Ishikawa (cell line): ENCODE results near the gene PIEZO2.

Experiments used
- FOXM1 ChIP-seq: IDR thresholded peaks from 2 replicates; pipeline ENCODE4 v1.6.1; 2012; ENCODE audit warnings: low read depth, borderline replicate concordance
- RAD21 ChIP-seq: IDR thresholded peaks from 2 replicates; pipeline ENCODE4 v1.6.1; 2012; ENCODE audit warnings: low read depth
- TAF1 ChIP-seq: IDR thresholded peaks from 2 replicates; pipeline ENCODE4 v1.6.1; 2012; ENCODE audit warnings: low read depth, mild to moderate bottlenecking
- ZBTB7A ChIP-seq: IDR thresholded peaks from 2 replicates; pipeline ENCODE4 v1.6.1; 2012; ENCODE audit warnings: low read depth
- TF ChIP-seq, protein P1 (sequence below): IDR thresholded peaks from 2 replicates; pipeline ENCODE4 v1.6.1; 2012; ENCODE audit warnings: low read depth, mild to moderate bottlenecking

DNA sequence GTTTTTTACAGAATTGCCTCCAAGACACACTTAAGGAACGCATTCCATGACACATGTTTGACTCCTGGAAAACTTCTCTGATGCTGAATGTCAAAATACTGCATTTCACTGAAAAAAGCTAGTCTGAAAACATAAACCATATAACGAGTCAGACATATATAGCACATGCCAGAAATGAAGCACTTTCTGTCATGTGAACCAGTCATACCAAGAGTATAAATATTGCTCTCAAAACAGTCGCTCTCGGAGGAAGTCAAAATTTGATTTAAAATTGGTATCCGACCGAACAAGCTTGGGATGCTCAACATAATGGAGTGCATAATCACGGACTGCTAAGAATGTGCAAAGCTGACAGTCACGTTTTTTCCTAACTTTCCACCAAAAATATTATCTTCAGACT lies 115.9 kb downstream of the PIEZO2 start:
- TF ChIP-seq ZBTB7A (no peak), FOXM1 (no peak), TAF1 (no peak), RAD21 (no peak)
- TF ChIP-seq, protein P1, sequence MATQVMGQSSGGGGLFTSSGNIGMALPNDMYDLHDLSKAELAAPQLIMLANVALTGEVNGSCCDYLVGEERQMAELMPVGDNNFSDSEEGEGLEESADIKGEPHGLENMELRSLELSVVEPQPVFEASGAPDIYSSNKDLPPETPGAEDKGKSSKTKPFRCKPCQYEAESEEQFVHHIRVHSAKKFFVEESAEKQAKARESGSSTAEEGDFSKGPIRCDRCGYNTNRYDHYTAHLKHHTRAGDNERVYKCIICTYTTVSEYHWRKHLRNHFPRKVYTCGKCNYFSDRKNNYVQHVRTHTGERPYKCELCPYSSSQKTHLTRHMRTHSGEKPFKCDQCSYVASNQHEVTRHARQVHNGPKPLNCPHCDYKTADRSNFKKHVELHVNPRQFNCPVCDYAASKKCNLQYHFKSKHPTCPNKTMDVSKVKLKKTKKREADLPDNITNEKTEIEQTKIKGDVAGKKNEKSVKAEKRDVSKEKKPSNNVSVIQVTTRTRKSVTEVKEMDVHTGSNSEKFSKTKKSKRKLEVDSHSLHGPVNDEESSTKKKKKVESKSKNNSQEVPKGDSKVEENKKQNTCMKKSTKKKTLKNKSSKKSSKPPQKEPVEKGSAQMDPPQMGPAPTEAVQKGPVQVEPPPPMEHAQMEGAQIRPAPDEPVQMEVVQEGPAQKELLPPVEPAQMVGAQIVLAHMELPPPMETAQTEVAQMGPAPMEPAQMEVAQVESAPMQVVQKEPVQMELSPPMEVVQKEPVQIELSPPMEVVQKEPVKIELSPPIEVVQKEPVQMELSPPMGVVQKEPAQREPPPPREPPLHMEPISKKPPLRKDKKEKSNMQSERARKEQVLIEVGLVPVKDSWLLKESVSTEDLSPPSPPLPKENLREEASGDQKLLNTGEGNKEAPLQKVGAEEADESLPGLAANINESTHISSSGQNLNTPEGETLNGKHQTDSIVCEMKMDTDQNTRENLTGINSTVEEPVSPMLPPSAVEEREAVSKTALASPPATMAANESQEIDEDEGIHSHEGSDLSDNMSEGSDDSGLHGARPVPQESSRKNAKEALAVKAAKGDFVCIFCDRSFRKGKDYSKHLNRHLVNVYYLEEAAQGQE: no peak
